NOMO-1 treated with dmso at 0.1 percent for 144 hours (cell line): Measurements from ENCODE around the gene TMEM271.
"Not testable (repeated sequence)": the region's sequence is repeated elsewhere in the genome, so short reads cannot be mapped to it uniquely, and the experiment has no call there.

ENCODE experiments used
- DNase-seq: peaks from one replicate; lab custom pipeline; 2025; ENCODE audit not compliant: unreplicated experiment; lab: John Stamatoyannopoulos, UW

TMEM271 gene

GRCh38 chr4:610411-611261 is 34.5 kb upstream of the TMEM271 start:
- DNase-seq: no peak

- no peak for DNase-seq
Measured at GRCh38 chr4:609400-610050, 33.4 kb upstream of the TMEM271 start.

- no peak for DNase-seq
Measured at GRCh38 chr4:608236-608635, 32.1 kb upstream of the TMEM271 start.

GRCh38 chr4:605702-606425 is 29.8 kb upstream of the TMEM271 start:
- DNase-seq: no peak

GRCh38 chr4:604131-604530 is 28.0 kb upstream of the TMEM271 start:
- no peak for DNase-seq

GRCh38 chr4:602559-602942 is 26.5 kb upstream of the TMEM271 start:
- no peak for DNase-seq

GRCh38 chr4:601612-602558 is 25.8 kb upstream of the TMEM271 start:
- no peak for DNase-seq

GRCh38 chr4:600850-601515 is 24.9 kb upstream of the TMEM271 start:
- DNase-seq: no peak

GRCh38 chr4:600166-600565 is 24.1 kb upstream of the TMEM271 start:
- no peak for DNase-seq

GRCh38 chr4:598925-599324 is 22.8 kb upstream of the TMEM271 start:
- no peak for DNase-seq

- no peak for DNase-seq
Measured at GRCh38 chr4:592825-593520, 16.9 kb upstream of the TMEM271 start.

- not testable (repeated sequence) for DNase-seq
Measured at GRCh38 chr4:592178-592577, 16.1 kb upstream of the TMEM271 start.

- no peak for DNase-seq
Measured at GRCh38 chr4:590313-590841, 14.3 kb upstream of the TMEM271 start.

- DNase-seq: no peak
Measured at GRCh38 chr4:589219-589963, 13.3 kb upstream of the TMEM271 start.

GRCh38 chr4:588351-588849 is 12.3 kb upstream of the TMEM271 start:
- DNase-seq: no peak

GRCh38 chr4:587671-588350 is 11.7 kb upstream of the TMEM271 start:
- no peak for DNase-seq

GRCh38 chr4:583820-584219 is 7.7 kb upstream of the TMEM271 start:
- DNase-seq: no peak
